Esophagus muscularis mucosa (tissue), 4 donors: ENCODE data around the gene OR2T1. TPM values are rescaled to one million over a fixed set of nuclear protein-coding genes. Genes with fewer than 3 reads are reported as not detected.

ENCODE experiments used
- total RNA-seq, 4 donors: library from RNA; depleted of rRNA; stranded (reverse); fragments of >200 nt; gene quantifications; one replicate each; pipeline versions ENCODE4 v1.1.0 to v1.2.1, GENCODE V29; 2016

The OR2T1 gene
- total RNA-seq, 4 donors from 2014 or later: not detected

Other genes with a start within 250 kb of the OR2T1 start
- gene OR2M2, start 228.2 kb upstream of the OR2T1 start, total RNA-seq: not detected
- gene OR2M3, start 205.8 kb upstream of the OR2T1 start, total RNA-seq: not detected
- not detected for gene OR2M4, start 171.6 kb upstream of the OR2T1 start, total RNA-seq
- not detected for gene OR2T33, start 125.1 kb upstream of the OR2T1 start, total RNA-seq
- gene OR2T12, start 99.6 kb upstream of the OR2T1 start, total RNA-seq: not detected
- gene OR2M7, start 78.5 kb upstream of the OR2T1 start, total RNA-seq: not detected
- not detected for gene OR14C36, start 54.3 kb upstream of the OR2T1 start, total RNA-seq
- not detected for gene OR2T4, start 41.4 kb upstream of the OR2T1 start, total RNA-seq
- gene OR2T6, start 27.3 kb upstream of the OR2T1 start, total RNA-seq: not detected
- not detected for gene OR2T2, start 42.6 kb downstream of the OR2T1 start, total RNA-seq
- not detected for gene OR2T3, start 70.3 kb downstream of the OR2T1 start, total RNA-seq
- not detected for gene OR2T5, start 85.5 kb downstream of the OR2T1 start, total RNA-seq
- not detected for gene OR2G6, start 105.0 kb downstream of the OR2T1 start, total RNA-seq
- not detected for gene OR2T29, start 159.7 kb downstream of the OR2T1 start, total RNA-seq
- not detected for gene OR2T34, start 171.7 kb downstream of the OR2T1 start, total RNA-seq
- gene OR2T10, start 194.7 kb downstream of the OR2T1 start, total RNA-seq: not detected
- not detected for gene OR2T11, start 232.0 kb downstream of the OR2T1 start, total RNA-seq
- not detected for gene OR2T35, start 242.2 kb downstream of the OR2T1 start, total RNA-seq